WERI-Rb-1 (cell line): ENCODE results near the gene RXFP3.

Source experiments
- DNase-seq: peaks from one replicate; pipeline ENCODE4 v3.0.0-alpha.2; 2020
- H3K27ac ChIP-seq: fragments of 250-450 bp; sonication (Bioruptor Pico); 2 replicates; pipeline ENCODE4 v1.5.1; 2020; ENCODE audit warnings: mild to moderate bottlenecking, moderate library complexity
- H3K27me3 ChIP-seq: fragments of 250-450 bp; sonication (Bioruptor Pico); 2 replicates; pipeline ENCODE4 v1.5.1; 2021; ENCODE audit warnings: mild to moderate bottlenecking, low read depth, moderate library complexity; ENCODE audit not compliant: insufficient read depth, severe bottlenecking
- H3K36me3 ChIP-seq: fragments of 250-450 bp; sonication (Bioruptor Pico); 2 replicates; pipeline ENCODE4 v1.5.1; 2020; ENCODE audit warnings: mild to moderate bottlenecking, moderate library complexity
- H3K4me3 ChIP-seq: 2 replicates; pipeline ENCODE4 v1.5.1; 2011; ENCODE audit warnings: low read depth, mild to moderate bottlenecking, control low read depth, low read length
- H3K9me3 ChIP-seq: fragments of 250-450 bp; sonication (Bioruptor Pico); 2 replicates; pipeline ENCODE4 v1.5.1; 2021; ENCODE audit warnings: mild to moderate bottlenecking, moderate library complexity; ENCODE audit not compliant: severe bottlenecking
- TF ChIP-seq, protein P1 (sequence below): IDR thresholded peaks from 2 replicates; pipeline ENCODE4 v1.5.1; 2011; ENCODE audit warnings: low read depth, mild to moderate bottlenecking, control low read depth, inconsistent platforms, low read length

The RXFP3 gene

DNA sequence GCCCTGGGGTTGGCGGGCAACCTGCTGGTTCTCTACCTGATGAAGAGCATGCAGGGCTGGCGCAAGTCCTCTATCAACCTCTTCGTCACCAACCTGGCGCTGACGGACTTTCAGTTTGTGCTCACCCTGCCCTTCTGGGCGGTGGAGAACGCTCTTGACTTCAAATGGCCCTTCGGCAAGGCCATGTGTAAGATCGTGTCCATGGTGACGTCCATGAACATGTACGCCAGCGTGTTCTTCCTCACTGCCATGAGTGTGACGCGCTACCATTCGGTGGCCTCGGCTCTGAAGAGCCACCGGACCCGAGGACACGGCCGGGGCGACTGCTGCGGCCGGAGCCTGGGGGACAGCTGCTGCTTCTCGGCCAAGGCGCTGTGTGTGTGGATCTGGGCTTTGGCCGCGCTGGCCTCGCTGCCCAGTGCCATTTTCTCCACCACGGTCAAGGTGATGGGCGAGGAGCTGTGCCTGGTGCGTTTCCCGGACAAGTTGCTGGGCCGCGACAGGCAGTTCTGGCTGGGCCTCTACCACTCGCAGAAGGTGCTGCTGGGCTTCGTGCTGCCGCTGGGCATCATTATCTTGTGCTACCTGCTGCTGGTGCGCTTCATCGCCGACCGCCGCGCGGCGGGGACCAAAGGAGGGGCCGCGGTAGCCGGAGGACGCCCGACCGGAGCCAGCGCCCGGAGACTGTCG, 976 bp downstream of the RXFP3 start:
- Histone ChIP-seq H3K36me3 (no peaks in the 10 kb centered on the region), H3K27me3 (peaks cover 97% of the 10 kb centered on the region), H3K9me3 (peaks cover 14% of the 10 kb centered on the region), H3K4me3 (peak overlapping the region; percentile 59), H3K27ac (no peak overlapping the region)
- DNase-seq = no peak
- TF ChIP-seq, protein P1, sequence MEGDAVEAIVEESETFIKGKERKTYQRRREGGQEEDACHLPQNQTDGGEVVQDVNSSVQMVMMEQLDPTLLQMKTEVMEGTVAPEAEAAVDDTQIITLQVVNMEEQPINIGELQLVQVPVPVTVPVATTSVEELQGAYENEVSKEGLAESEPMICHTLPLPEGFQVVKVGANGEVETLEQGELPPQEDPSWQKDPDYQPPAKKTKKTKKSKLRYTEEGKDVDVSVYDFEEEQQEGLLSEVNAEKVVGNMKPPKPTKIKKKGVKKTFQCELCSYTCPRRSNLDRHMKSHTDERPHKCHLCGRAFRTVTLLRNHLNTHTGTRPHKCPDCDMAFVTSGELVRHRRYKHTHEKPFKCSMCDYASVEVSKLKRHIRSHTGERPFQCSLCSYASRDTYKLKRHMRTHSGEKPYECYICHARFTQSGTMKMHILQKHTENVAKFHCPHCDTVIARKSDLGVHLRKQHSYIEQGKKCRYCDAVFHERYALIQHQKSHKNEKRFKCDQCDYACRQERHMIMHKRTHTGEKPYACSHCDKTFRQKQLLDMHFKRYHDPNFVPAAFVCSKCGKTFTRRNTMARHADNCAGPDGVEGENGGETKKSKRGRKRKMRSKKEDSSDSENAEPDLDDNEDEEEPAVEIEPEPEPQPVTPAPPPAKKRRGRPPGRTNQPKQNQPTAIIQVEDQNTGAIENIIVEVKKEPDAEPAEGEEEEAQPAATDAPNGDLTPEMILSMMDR = no peak

DNA sequence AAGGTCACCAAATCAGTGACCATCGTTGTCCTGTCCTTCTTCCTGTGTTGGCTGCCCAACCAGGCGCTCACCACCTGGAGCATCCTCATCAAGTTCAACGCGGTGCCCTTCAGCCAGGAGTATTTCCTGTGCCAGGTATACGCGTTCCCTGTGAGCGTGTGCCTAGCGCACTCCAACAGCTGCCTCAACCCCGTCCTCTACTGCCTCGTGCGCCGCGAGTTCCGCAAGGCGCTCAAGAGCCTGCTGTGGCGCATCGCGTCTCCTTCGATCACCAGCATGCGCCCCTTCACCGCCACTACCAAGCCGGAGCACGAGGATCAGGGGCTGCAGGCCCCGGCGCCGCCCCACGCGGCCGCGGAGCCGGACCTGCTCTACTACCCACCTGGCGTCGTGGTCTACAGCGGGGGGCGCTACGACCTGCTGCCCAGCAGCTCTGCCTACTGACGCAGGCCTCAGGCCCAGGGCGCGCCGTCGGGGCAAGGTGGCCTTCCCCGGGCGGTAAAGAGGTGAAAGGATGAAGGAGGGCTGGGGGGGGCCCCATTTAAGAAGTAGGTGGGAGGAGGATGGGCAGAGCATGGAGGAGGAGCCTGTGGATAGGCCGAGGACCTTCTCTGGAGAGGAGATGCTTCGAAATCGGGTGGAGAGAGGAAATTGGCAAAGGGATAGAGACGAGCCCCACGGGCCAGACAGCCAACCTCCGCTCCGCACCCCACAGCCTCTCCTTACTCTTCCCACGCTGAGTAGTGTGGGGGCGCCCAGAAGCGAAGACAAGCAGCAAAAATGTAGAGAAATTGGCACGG, 1.7 kb downstream of the RXFP3 start:
- no peak overlapping the region for H3K4me3 ChIP-seq
- H3K27ac ChIP-seq = no peak overlapping the region
- peaks cover 97% of the 10 kb centered on the region for H3K27me3 ChIP-seq
- H3K9me3 ChIP-seq = peaks cover 14% of the 10 kb centered on the region
- TF ChIP-seq, protein P1 = no peak
- no peaks in the 10 kb centered on the region for H3K36me3 ChIP-seq
- no peak for DNase-seq

DNA sequence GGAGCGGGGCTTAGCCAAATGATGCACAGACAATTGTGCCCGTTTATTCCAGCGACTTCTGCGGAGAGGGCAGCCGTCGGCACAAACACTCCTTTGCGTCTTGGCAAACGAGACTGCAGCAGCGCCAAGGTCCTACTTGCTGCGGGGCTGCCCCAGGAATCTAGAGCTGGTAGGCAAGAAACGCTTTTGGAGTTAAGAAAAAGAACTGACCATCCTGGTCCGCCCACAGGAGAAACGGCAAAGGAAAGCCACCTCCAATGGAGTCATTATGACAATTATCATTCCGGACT, 2.3 kb downstream of the RXFP3 start:
- Histone ChIP-seq H3K27me3 (peaks cover 97% of the 10 kb centered on the region), H3K36me3 (no peaks in the 10 kb centered on the region), H3K27ac (no peak overlapping the region), H3K4me3 (no peak overlapping the region), H3K9me3 (peaks cover 14% of the 10 kb centered on the region)
- DNase-seq = no peak
- TF ChIP-seq, protein P1 = no peak

DNA sequence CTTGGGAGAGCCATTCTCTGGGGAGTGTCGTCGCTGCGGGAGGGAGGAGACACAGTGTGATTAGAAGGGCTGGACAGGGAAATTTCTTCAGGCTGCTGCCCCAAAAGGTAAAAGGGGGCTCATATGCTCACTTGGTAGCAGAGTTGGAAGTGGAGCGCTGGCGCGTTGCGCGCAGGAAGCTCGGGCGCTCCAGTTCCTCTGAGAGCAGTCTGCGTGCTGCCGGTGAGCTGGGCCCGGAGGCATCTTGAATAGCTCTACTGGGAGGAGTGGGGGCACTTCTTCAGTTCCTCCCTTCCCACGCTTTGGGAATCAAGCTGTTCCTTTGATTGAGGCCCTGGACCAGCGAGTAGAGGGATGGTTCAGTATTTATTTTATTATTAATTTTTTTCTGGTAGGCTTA, 2.7 kb downstream of the RXFP3 start:
- no peak for DNase-seq
- no peak overlapping the region for H3K27ac ChIP-seq
- H3K9me3 ChIP-seq = peaks cover 14% of the 10 kb centered on the region
- TF ChIP-seq, protein P1 = no peak
- no peak overlapping the region for H3K4me3 ChIP-seq
- H3K36me3 ChIP-seq = no peaks in the 10 kb centered on the region
- H3K27me3 ChIP-seq = peaks cover 93% of the 10 kb centered on the region

DNA sequence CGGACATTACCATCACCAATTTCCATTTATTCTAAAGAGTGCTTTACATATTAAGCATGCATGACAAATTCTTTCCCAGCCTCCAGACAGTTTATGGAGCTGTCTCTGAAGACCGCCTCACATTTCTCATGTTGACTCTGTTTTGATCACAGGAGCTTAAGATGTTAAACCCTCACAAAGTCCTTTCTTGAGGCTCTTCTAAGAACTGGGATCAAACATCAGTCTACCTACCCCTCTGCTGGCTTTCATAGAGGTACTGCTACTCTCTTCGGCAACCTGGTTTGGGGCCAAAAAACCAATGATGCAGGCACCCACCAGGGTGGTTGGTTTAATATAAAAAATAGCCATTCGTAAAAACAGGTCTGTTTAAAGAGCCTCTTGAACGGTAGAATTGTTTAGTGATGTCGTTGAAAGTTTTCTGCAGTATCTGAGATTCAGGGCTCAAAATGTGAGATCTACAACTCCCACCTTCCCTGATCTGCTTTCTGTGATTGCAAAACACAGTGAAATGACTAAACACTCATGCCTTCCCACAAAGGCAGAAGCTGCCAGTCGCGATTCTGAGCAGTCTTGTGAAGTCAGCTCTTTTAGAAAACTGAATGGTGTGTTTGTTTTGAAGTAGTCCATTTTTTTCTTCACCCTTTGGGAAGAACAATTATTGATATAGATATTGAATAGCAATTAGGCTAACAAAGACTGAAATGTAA, 3.5 kb downstream of the RXFP3 start:
- no peak for DNase-seq
- TF ChIP-seq, protein P1 = no peak
- H3K27ac ChIP-seq = no peak overlapping the region

More for the DNA sequence above, 3.5 kb downstream of the RXFP3 start:
- Histone ChIP-seq H3K27me3 (peaks cover 93% of the 10 kb centered on the region), H3K36me3 (no peaks in the 10 kb centered on the region), H3K4me3 (no peak overlapping the region), H3K9me3 (peaks cover 14% of the 10 kb centered on the region)
